Endothelial cell of umbilical vein (primary cell): ENCODE data around the gene NOPCHAP1. TPM values are rescaled to one million over a fixed set of nuclear protein-coding genes. Genes with fewer than 3 reads are reported as not detected.

ENCODE experiments used
- BruUV-seq: library from RNA; stranded (reverse); fragments of 400-500 nt; replicated peaks from 2 replicates; lab custom pipeline; 2021; lab: Mats Ljungman, UMichigan
- CTCF ChIA-PET: fragments of 300-600, 350-600 bp; sonication (Branson Sonifier 250); formaldehyde crosslinking; loops from one replicate; lab custom pipeline; 2021; ENCODE audit warnings: antibody characterized with exemption, inconsistent platforms; lab: Charles Lee
- POLR2A ChIA-PET: fragments of 300-600, 350-600 bp; sonication (Branson Sonifier 250); formaldehyde crosslinking; loops from one replicate; lab custom pipeline; 2021; ENCODE audit warnings: antibody characterized with exemption, inconsistent platforms; lab: Charles Lee
- DNase-seq: peaks from one replicate; pipeline ENCODE4 v3.0.0-alpha.2; 2011; ENCODE audit warnings: low read depth, low spot score
- FAIRE-seq: peaks from 2 replicates; lab custom pipeline; 2011; peaks lifted over from hg19 to GRCh38; lab: Jason Lieb, UNC
- H2AFZ ChIP-seq: 2 replicates; pipeline ENCODE4 v1.6.0; 2012; ENCODE audit warnings: low read depth, low read length, control low read depth, inconsistent platforms
- H3K27ac ChIP-seq: 2 replicates; pipeline ENCODE4 v1.5.1; 2011; ENCODE audit warnings: low read depth, mild to moderate bottlenecking, control low read depth, low read length, moderate library complexity; ENCODE audit not compliant: insufficient read depth
- H3K27me3 ChIP-seq, 2 experiments: 2 replicates each; pipeline versions ENCODE4 v1.6.0 to v1.6.1; 2011; ENCODE audit warnings: low read length in 2 of 2, mixed read lengths in 1 of 2; ENCODE audit not compliant: control insufficient read depth in 2 of 2, insufficient read depth in 2 of 2
- H3K36me3 ChIP-seq, 2 experiments: 2 replicates in 1 of 2; 3 replicates in 1 of 2; pipeline ENCODE4 v1.5.1; 2011; ENCODE audit warnings: low read length in 2 of 2, mild to moderate bottlenecking in 1 of 2, moderate library complexity in 1 of 2; ENCODE audit not compliant: control insufficient read depth in 2 of 2, insufficient read depth in 2 of 2; ENCODE audit errors: extremely low read depth in 1 of 2
- H3K4me1 ChIP-seq: 3 replicates; pipeline ENCODE4 v1.5.1; 2011; ENCODE audit warnings: mild to moderate bottlenecking, low read length; ENCODE audit not compliant: control insufficient read depth, insufficient read depth; ENCODE audit errors: extremely low read depth
- H3K4me2 ChIP-seq: 2 replicates; pipeline ENCODE4 v1.6.1; 2011; ENCODE audit warnings: low read length, control low read depth, mixed read lengths; ENCODE audit not compliant: insufficient read depth
- H3K4me3 ChIP-seq, 3 experiments: fragments of 200-600 bp in 1 of 3; sonication (generic), shearing (Covaris generic) in 1 of 3; replicated peaks in 1 of 3; 2 replicates each; pipeline ENCODE4 v1.5.1; 2011 to 2016; ENCODE audit warnings: control low read depth in 3 of 3, low read length in 3 of 3, mild to moderate bottlenecking in 2 of 3, inconsistent platforms in 1 of 3, low read depth in 1 of 3, moderate library complexity in 1 of 3; ENCODE audit not compliant: insufficient read depth in 1 of 3
- H3K79me2 ChIP-seq: 2 replicates; pipeline ENCODE4 v1.6.0; 2012; ENCODE audit warnings: low read length, inconsistent platforms; ENCODE audit not compliant: control insufficient read depth, insufficient read depth
- H3K9ac ChIP-seq: replicated peaks from 2 replicates; pipeline ENCODE3; 2011; ENCODE audit warnings: low read length, control low read depth; ENCODE audit not compliant: insufficient read depth; ENCODE audit errors: extremely low read depth
- H3K9me1 ChIP-seq: replicated peaks from 3 replicates; pipeline ENCODE4 v1.6.0; 2011; ENCODE audit warnings: mild to moderate bottlenecking, low read length; ENCODE audit not compliant: control insufficient read depth, insufficient read depth; ENCODE audit errors: extremely low read depth
- H3K9me3 ChIP-seq: replicated peaks from 2 replicates; pipeline ENCODE4 v1.5.1; 2012; ENCODE audit warnings: low read length, inconsistent platforms; ENCODE audit not compliant: control insufficient read depth, insufficient read depth
- H4K20me1 ChIP-seq: replicated peaks from 2 replicates; pipeline ENCODE3; 2011; ENCODE audit warnings: mild to moderate bottlenecking, low read length; ENCODE audit not compliant: control insufficient read depth, insufficient read depth; ENCODE audit errors: extremely low read depth
- CTCF ChIP-seq, 2 donors: IDR thresholded peaks; 1 replicate in 1 of 2; 2 replicates in 1 of 2; pipeline ENCODE4 v1.5.1; 2011; ENCODE audit warnings: low read length in 2 of 2, mild to moderate bottlenecking in 2 of 2, moderate library complexity in 2 of 2, control low read depth in 1 of 2, inconsistent platforms in 1 of 2, low read depth in 1 of 2; ENCODE audit not compliant: insufficient read depth in 1 of 2; ENCODE audit errors: extremely low read depth in 1 of 2
- EZH2 ChIP-seq: IDR thresholded peaks from 2 replicates; pipeline ENCODE4 v1.6.1; 2012; ENCODE audit warnings: borderline replicate concordance, low read depth, mild to moderate bottlenecking, moderate library complexity, low read length, inconsistent platforms; ENCODE audit not compliant: severe bottlenecking
- FOS ChIP-seq: IDR thresholded peaks from 2 replicates; pipeline ENCODE4 v1.6.1; 2011; ENCODE audit warnings: mild to moderate bottlenecking, low read length, moderate library complexity, borderline replicate concordance; ENCODE audit not compliant: insufficient read depth
- GATA2 ChIP-seq: IDR thresholded peaks from 2 replicates; pipeline ENCODE4 v1.7.0; 2011; ENCODE audit warnings: low read depth, mild to moderate bottlenecking, moderate library complexity, mixed read lengths, low read length; ENCODE audit not compliant: insufficient read length, insufficient read depth
- JUN ChIP-seq: IDR thresholded peaks from 2 replicates; pipeline ENCODE4 v1.6.1; 2011; ENCODE audit warnings: borderline replicate concordance, low read depth; ENCODE audit not compliant: insufficient read length, insufficient read depth
- MAX ChIP-seq: IDR thresholded peaks from 2 replicates; pipeline ENCODE4 v1.6.1; 2011; ENCODE audit not compliant: insufficient read depth, insufficient read length
- MYC ChIP-seq: IDR thresholded peaks from one replicate; pipeline ENCODE4 v1.6.1; 2011; ENCODE audit warnings: mild to moderate bottlenecking, low read depth, low read length
- POLR2A ChIP-seq: IDR thresholded peaks from 2 replicates; pipeline ENCODE4 v1.6.1; 2012; ENCODE audit warnings: low read depth, mild to moderate bottlenecking, control low read depth, low read length
- POLR2AphosphoS5 ChIP-seq: IDR thresholded peaks from 2 replicates; pipeline ENCODE4 v1.6.1; 2012; ENCODE audit warnings: low read depth, mild to moderate bottlenecking, control low read depth, low read length, moderate library complexity; ENCODE audit not compliant: insufficient read depth
- dilution Hi-C: fragments of 300-500 bp; cut with MboI; formaldehyde crosslinking; loops from one replicate; pipeline ENCODE4 v1.15.0; 2019; ENCODE audit warnings: low sequenced_read_pairs; ENCODE audit not compliant: extremely low pct_ligation_motif_present
- intact Hi-C: fragments of 100-400 bp; cut with micrococcal nuclease; formaldehyde crosslinking; loops from one replicate; pipeline ENCODE4 v1.10.0; 2022
- polyA plus RNA-seq, 4 experiments: library from polyadenylated mRNA; depleted of rRNA in 3 of 4; stranded (reverse) in 3 of 4; unstranded in 1 of 4; fragments of >200 nt; gene quantifications; 2 replicates each; pipeline versions ENCODE4 v1.2.1 to v1.2.3, GENCODE V29; 2011 to 2012; ENCODE audit warnings: missing spikeins in 1 of 4
- total RNA-seq: library from RNA; stranded (reverse); gene quantifications from 2 replicates; pipeline ENCODE4 v1.2.3, GENCODE V29; 2021

The NOPCHAP1 gene
- total and polyA plus RNA-seq, 2 donors (not counting 3 experiments of a cell fraction or from before 2014, with no cell fraction given), result 6.1 to 17.8 TPM

- no peak overlapping the region for H3K27ac ChIP-seq
- H2AFZ ChIP-seq, result no peak overlapping the region
- H3K9me1 ChIP-seq, result no peaks in the 10 kb centered on the region
- no TSS peak for BruUV-seq
- H3K36me3 ChIP-seq, result no peaks in the 10 kb centered on the region
- no peak overlapping the region for H3K9ac ChIP-seq
- intact Hi-C loops (no loop called here), dilution Hi-C loops (no loop called here)
- FAIRE-seq (no peak), DNase-seq (peak; percentile 18)
- H3K4me1 ChIP-seq, result no peaks in the 10 kb centered on the region
- no peaks in the 10 kb centered on the region for H4K20me1 ChIP-seq
- H3K79me2 ChIP-seq, result no peaks in the 10 kb centered on the region
- ChIA-PET CTCF (interaction anchor here (1.1 to 1.9 kb wide), 5 partner anchors 25 to 644 kb away, joined by 3 to 6 read pairs (median 4); no protein-coding TSS in a partner anchor), POLR2A (no interaction called here)
- no peak overlapping the region for H3K4me3 ChIP-seq
- H3K9me3 ChIP-seq, result no peaks in the 10 kb centered on the region
- TF ChIP-seq POLR2AphosphoS5 (no peak), MYC (no peak), GATA2 (no peak), MAX (no peak), CTCF (IDR thresholded peaks at IDR 0.05; ENCODE audit: extremely low read depth in 1 of 2, insufficient read depth in 1 of 2, low read depth in 1 of 2, low read length in 2 of 2) (no peak), FOS (no peak), JUN (no peak), EZH2 (no peak), POLR2A (no peak)
- no peak overlapping the region for H3K4me2 ChIP-seq
- no peaks in the 10 kb centered on the region for H3K27me3 ChIP-seq
These were observed 39.8 kb downstream of the NOPCHAP1 start for GRCh38 chr12:105025890-105026289.
